GM21390 (cell line): ENCODE data around the gene NAA35.
"Not testable (repeated sequence)": the region's sequence is repeated elsewhere in the genome, so short reads cannot be mapped to it uniquely, and the experiment has no call there.

ENCODE experiments used
- ATAC-seq: cut with Tn5 transposase; IDR thresholded peaks from one replicate; pipeline ENCODE4 v1.9.1; 2021; ENCODE audit not compliant: unreplicated experiment

NAA35 gene

GRCh38 chr9:85943757-85944430 is 2.9 kb downstream of the NAA35 start:
- ATAC-seq, result no peak

- ATAC-seq, result no peak
Observed at GRCh38 chr9:85944672-85945071, 3.7 kb downstream of the NAA35 start.

GRCh38 chr9:85949586-85950335 is 8.8 kb downstream of the NAA35 start:
- no peak for ATAC-seq

- ATAC-seq, result no peak
Observed at GRCh38 chr9:85959955-85960354, 19.0 kb downstream of the NAA35 start.

- no peak for ATAC-seq
Observed at GRCh38 chr9:85960688-85961093, 19.7 kb downstream of the NAA35 start.

- ATAC-seq, result no peak
Observed at GRCh38 chr9:85964526-85964925, 23.6 kb downstream of the NAA35 start.

- ATAC-seq, result no peak
Observed at GRCh38 chr9:85964949-85965348, 24.0 kb downstream of the NAA35 start.

- ATAC-seq, result no peak
Observed at GRCh38 chr9:85969727-85970126, 28.8 kb downstream of the NAA35 start.

- ATAC-seq, result no peak
Observed at GRCh38 chr9:85971731-85972130, 30.8 kb downstream of the NAA35 start.

GRCh38 chr9:85973238-85973637 is 32.3 kb downstream of the NAA35 start:
- ATAC-seq, result no peak

GRCh38 chr9:85974055-85974547 is 33.2 kb downstream of the NAA35 start:
- not testable (repeated sequence) for ATAC-seq

- ATAC-seq, result no peak
Observed at GRCh38 chr9:85978496-85978895, 37.5 kb downstream of the NAA35 start.

- no peak for ATAC-seq
Observed at GRCh38 chr9:85981369-85981768, 40.4 kb downstream of the NAA35 start.

- ATAC-seq, result no peak
Observed at GRCh38 chr9:85984457-85984856, 43.5 kb downstream of the NAA35 start.

GRCh38 chr9:85987236-85987635 is 46.3 kb downstream of the NAA35 start:
- ATAC-seq, result no peak

GRCh38 chr9:85994191-85994590 is 53.2 kb downstream of the NAA35 start:
- ATAC-seq, result no peak

- ATAC-seq, result no peak
Observed at GRCh38 chr9:85995097-85995496, 54.2 kb downstream of the NAA35 start.

- no peak for ATAC-seq
Observed at GRCh38 chr9:85995599-85995998, 54.7 kb downstream of the NAA35 start.

- no peak for ATAC-seq
Observed at GRCh38 chr9:86005253-86005775, 64.4 kb downstream of the NAA35 start.

- no peak for ATAC-seq
Observed at GRCh38 chr9:86009133-86009532, 68.2 kb downstream of the NAA35 start.

- ATAC-seq, result no peak
Observed at GRCh38 chr9:86020731-86021130, 79.8 kb downstream of the NAA35 start.

- no peak for ATAC-seq
Observed at GRCh38 chr9:86021166-86021565, 80.2 kb downstream of the NAA35 start.
